WI38 (cell line): Measurements from ENCODE around the gene APOL1.
A peak's percentile ranks its signal among the peaks of the same experiment; 100 is the strongest.
"Not testable (repeated sequence)": the region's sequence is repeated elsewhere in the genome, so short reads cannot be mapped to it uniquely, and the experiment has no call there.

Experiments used
- H3K4me3 ChIP-seq: 2 replicates; pipeline ENCODE4 v1.5.1; 2011; ENCODE audit warnings: low read depth, mild to moderate bottlenecking, control low read depth, low read length
- CTCF ChIP-seq: IDR thresholded peaks from 2 replicates; pipeline ENCODE4 v1.5.1; 2012; ENCODE audit warnings: low read depth, mild to moderate bottlenecking, control low read depth, low read length

APOL1 gene

DNA sequence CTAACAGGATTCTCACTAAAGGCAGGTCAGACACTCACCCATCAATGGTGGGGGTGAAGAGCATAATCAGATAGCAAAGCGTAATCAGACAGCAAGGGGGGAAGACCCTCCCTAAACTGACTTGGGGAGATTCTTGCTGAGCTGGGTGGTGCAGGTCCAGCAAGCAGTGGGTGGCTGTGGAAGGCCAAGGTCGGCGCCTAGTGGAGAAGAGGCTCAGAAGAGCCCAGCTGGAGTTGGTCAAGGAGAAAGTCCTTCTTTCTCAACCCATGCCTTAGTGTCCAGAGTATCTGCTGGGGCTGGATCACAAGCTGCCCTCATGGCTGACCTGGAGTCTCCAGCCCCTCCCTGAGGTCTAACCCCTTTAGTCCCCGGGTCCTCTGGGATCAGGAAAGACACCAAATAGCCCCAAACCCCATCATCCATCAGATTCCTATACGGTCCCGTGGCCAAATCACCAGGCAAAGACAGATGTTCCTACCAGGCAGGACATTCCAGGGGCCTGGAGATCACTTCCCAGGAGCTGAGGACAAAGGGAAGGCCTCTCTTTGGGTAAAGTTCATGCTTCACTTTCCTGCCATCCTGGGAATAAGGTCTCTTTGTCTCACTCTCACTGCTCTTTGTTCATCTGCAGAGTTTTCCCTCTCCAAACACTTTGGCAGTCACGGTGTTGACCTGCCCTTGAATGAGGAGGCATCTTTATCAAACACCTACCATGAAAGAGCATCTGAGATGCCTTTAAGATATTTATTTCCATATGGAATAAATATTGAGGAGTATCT is 11.1 kb downstream of the APOL1 start:
- H3K4me3 ChIP-seq = not testable (repeated sequence)

GRCh38 chr22:36267058-36267457 is 14.1 kb downstream of the APOL1 start:
- TF ChIP-seq CTCF = no peak
- no peak overlapping the region for H3K4me3 ChIP-seq

GRCh38 chr22:36267896-36268485 is 15.1 kb downstream of the APOL1 start:
- no peak overlapping the region for H3K4me3 ChIP-seq
- TF ChIP-seq CTCF = no peak

DNA sequence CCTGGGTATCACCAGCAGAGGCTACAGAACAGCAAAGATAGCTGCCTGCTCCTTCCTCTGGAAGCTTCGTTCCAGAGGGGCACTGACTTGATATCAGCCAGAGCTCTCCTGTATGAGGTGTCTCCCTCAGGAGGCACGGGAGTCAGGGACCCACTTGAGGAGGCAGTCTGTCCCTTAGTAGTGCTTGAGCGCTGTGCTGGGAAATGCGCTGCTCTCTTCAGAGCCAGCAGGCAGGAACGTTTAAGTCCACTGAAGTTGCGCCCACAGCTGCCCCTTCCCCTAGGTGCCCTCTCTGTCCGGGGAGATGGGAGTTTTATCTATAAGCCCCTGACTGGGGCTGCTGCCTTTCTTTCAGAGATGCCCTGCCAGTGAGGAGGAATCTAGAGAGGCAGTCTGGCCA is 18.3 kb downstream of the APOL1 start:
- not testable (repeated sequence) for H3K4me3 ChIP-seq

- not testable (repeated sequence) for H3K4me3 ChIP-seq
Observed at GRCh38 chr22:36271951-36272350, 19.0 kb downstream of the APOL1 start.

GRCh38 chr22:36274531-36274930 is 21.6 kb downstream of the APOL1 start:
- no peak overlapping the region for H3K4me3 ChIP-seq
- no peak for TF ChIP-seq CTCF

GRCh38 chr22:36277482-36278291 is 24.8 kb downstream of the APOL1 start:
- TF ChIP-seq CTCF = peak; percentile 63
- no peak overlapping the region for H3K4me3 ChIP-seq

DNA sequence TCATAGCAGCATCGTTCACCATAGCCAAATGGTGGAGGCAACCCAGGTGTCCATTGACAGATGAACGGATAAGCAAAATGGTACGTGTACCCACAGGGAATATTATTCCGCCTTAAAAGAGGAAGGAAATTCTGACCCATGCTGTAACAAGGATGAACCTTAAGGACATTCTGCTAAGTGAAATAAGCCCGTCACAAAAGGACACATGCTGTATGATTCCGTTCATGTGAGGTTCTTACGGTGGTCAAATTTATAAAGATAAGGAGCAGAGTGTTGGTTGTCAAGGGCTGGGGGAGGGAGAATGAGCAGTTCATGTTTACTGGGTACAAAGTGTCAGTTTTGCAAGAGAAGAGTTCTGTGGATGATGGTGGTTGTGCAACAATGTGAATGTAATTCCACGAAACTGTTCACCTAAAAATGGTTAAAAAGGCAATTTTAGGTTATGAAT is 26.3 kb downstream of the APOL1 start:
- TF ChIP-seq CTCF = no peak
- no peak overlapping the region for H3K4me3 ChIP-seq

DNA sequence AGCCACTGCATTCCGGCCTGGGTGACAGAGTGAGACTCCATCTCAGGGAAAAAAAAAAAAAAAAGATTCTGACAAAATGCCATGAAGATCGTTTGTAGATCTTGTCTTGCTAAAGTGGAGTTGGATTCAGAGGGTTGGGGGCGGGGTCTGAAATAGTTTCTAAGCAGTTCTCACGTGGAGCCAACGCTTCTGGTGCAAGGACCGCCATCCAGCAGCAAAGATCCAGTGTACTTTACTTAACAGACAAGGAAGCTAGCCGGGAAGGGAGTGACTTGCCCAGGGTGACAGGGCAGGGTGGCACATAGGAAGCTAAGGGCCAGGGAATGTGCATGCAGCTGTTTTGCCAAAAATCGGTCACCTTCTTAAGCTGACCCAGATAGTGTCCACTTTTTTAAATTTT is 27.4 kb downstream of the APOL1 start:
- H3K4me3 ChIP-seq = no peak overlapping the region
- no peak for TF ChIP-seq CTCF
